Vagina (tissue), 2 donors: ENCODE measurements around the gene MTFMT.

Experiments used
- POLR2A ChIP-seq, 2 donors: fragments of 450-650 bp; IDR thresholded peaks; one replicate each; pipeline ENCODE4 v1.6.1; 2017; ENCODE audit warnings: antibody characterized with exemption in 2 of 2, mild to moderate bottlenecking in 2 of 2, moderate library complexity in 2 of 2
- POLR2AphosphoS5 ChIP-seq, 2 donors: sonication (generic); formaldehyde crosslinking; IDR thresholded peaks; one replicate each; pipeline ENCODE4 v1.9.0; 2017; ENCODE audit warnings: antibody characterized with exemption in 2 of 2, mild to moderate bottlenecking in 2 of 2, low read depth in 1 of 2; ENCODE audit not compliant: insufficient read depth in 1 of 2
- TF ChIP-seq, protein P1 (sequence below), 3 experiments: fragments of 450-650 bp in 2 of 3; fragments of 200-600 bp in 1 of 3; sonication (generic) in 1 of 3; IDR thresholded peaks; one replicate each; pipeline ENCODE4 v1.5.1; 2017 to 2019; ENCODE audit warnings: antibody characterized with exemption in 3 of 3, mild to moderate bottlenecking in 2 of 3, moderate library complexity in 2 of 3

DNA sequence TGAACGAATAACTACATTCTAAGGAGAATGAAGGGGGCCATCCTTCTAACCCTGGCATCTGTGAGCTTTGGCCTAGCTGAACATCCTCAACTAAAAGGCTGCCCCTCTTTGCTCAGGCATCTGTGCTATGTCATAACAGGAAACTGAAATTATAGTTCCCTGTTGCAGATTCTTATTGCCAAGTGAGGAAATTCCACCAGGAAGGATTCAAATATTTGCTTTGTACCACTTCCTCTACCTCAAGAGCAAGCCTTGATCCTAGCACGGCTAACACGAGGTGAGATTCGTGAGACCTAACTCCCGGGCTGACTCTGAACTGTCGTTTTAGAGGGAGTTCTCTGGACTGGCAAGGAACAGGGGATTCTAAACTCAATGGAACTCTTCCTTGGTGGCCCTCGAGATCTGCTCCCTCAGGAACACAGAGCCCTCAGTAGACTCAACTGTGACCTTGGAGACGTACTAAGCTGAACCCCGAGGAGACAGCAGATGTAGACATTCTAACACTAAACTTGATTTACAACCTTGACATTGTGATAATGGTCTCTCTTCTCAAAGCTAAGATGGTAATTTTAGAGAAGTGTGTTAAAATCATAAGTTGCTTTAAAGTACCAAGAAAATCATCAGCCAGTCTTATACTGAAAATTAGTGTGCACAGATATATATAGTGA is 43.9 kb downstream of the MTFMT start:
- TF ChIP-seq, protein P1, sequence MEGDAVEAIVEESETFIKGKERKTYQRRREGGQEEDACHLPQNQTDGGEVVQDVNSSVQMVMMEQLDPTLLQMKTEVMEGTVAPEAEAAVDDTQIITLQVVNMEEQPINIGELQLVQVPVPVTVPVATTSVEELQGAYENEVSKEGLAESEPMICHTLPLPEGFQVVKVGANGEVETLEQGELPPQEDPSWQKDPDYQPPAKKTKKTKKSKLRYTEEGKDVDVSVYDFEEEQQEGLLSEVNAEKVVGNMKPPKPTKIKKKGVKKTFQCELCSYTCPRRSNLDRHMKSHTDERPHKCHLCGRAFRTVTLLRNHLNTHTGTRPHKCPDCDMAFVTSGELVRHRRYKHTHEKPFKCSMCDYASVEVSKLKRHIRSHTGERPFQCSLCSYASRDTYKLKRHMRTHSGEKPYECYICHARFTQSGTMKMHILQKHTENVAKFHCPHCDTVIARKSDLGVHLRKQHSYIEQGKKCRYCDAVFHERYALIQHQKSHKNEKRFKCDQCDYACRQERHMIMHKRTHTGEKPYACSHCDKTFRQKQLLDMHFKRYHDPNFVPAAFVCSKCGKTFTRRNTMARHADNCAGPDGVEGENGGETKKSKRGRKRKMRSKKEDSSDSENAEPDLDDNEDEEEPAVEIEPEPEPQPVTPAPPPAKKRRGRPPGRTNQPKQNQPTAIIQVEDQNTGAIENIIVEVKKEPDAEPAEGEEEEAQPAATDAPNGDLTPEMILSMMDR (IDR thresholded peaks at IDR 0.05), result no peak
- TF ChIP-seq POLR2A (IDR thresholded peaks at IDR 0.05) (no peak), POLR2AphosphoS5 (IDR thresholded peaks at IDR 0.05; ENCODE audit: insufficient read depth in 1 of 2, low read depth in 1 of 2) (no peak)
